ENCODE measurements around the gene THAP9.

Gene THAP9

DNA sequence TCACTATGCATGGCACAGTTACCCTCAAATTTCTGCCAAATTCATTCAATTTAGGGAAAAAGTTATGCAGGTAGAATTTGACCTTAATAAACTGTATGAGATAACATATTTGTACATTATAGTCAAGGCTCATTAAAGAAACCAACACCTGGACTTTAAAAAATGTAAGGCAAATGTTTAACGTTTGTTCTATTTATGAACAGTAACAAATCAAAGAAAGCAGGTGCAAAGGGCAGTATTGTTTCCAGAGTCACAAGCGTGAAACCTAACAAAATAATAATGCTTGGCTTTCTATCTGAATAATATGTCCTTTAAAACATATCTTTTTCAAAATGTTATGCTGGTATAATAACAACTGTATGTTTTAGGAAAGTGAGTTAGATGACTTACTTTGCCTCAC is 68.9 kb downstream of the THAP9 start:
- no peak for DNase-seq

Measured in stimulated activated CD4-positive, alpha-beta T cell treated with anti-CD3 and anti-CD28 coated beads, Interleukin-15, amount 100 ng/mL, for 24 hours (primary cell).